Smooth muscle cell of the coronary artery (primary cell): ENCODE results near the gene SDF4. TPM values are rescaled to one million over a fixed set of nuclear protein-coding genes. Genes with fewer than 3 reads are reported as not detected.

Source experiments
- total RNA-seq: library from RNA; depleted of rRNA; stranded (reverse); fragments of >200 nt; gene quantifications from 2 replicates; pipeline ENCODE4 v1.2.3, GENCODE V29; 2014; ENCODE audit warnings: low replicate concordance

Gene SDF4
- 100 and 148 TPM in 2 replicates for total RNA-seq

GRCh38 chr1:1231400-1232207, at the start of gene SDF4:
SDF4 (minus strand) TSS chr1:1232001; CDS start chr1:1228772, 3,229 bp downstream.

GRCh38 chr1:1273512-1274298, 41.9 kb upstream of the SDF4 start, which contains the start of gene UBE2J2:
UBE2J2 (minus strand) TSS chr1:1273854; CDS start chr1:1267992, 5,862 bp downstream.

GRCh38 chr1:1246577-1247340, 15.0 kb upstream of the SDF4 start, which contains the start of gene C1QTNF12:
C1QTNF12 (minus strand) TSS chr1:1246722; CDS start chr1:1246690, 32 bp downstream.

GRCh38 chr1:1232208-1232795, 501 bp upstream of the SDF4 start, which contains the start of gene B3GALT6:
B3GALT6 (plus strand) TSS chr1:1232237; CDS start chr1:1232279, 42 bp downstream.

GRCh38 chr1:1213345-1214265, 18.2 kb downstream of the SDF4 start, which contains the start of gene TNFRSF4:
TNFRSF4 (minus strand) TSS chr1:1214153; CDS start chr1:1214127, 26 bp downstream.

GRCh38 chr1:1206376-1206965, 25.3 kb downstream of the SDF4 start, which contains the start of gene TNFRSF18:
TNFRSF18 (minus strand) TSS chr1:1206592; CDS start chr1:1206571, 21 bp downstream.

GRCh38 chr1:1173793-1174415, 57.9 kb downstream of the SDF4 start, which contains the start of gene TTLL10:
TTLL10 (plus strand) TSS chr1:1173880; CDS start chr1:1179216, 5,336 bp downstream.

Other genes with a start within 250 kb of the SDF4 start
- gene PERM1, start 249.9 kb downstream of the SDF4 start, total RNA-seq: 0.12 and 0.15 TPM in 2 replicates
- gene HES4, start 231.9 kb downstream of the SDF4 start, total RNA-seq: 1.9 and 19.8 TPM in 2 replicates
- 41.5 and 138 TPM in 2 replicates for gene ISG15, start 218.5 kb downstream of the SDF4 start, total RNA-seq
- 27.4 and 48.4 TPM in 2 replicates for gene AGRN, start 211.9 kb downstream of the SDF4 start, total RNA-seq
- gene RNF223, start 157.7 kb downstream of the SDF4 start, total RNA-seq: not detected in 2 replicates
- 2.1 and 3.7 TPM in 2 replicates for gene C1orf159, start 115.9 kb downstream of the SDF4 start, total RNA-seq
- gene TTLL10, start 58.1 kb downstream of the SDF4 start, total RNA-seq: not detected in 2 replicates
- gene TNFRSF18, start 25.4 kb downstream of the SDF4 start, total RNA-seq: not detected in 2 replicates
- gene TNFRSF4, start 17.8 kb downstream of the SDF4 start, total RNA-seq: not detected in 2 replicates
- 9.9 and 24.7 TPM in 2 replicates for gene B3GALT6, start 236 bp upstream of the SDF4 start, total RNA-seq
- gene C1QTNF12, start 14.7 kb upstream of the SDF4 start, total RNA-seq: 0.35 and 0.53 TPM in 2 replicates
- gene UBE2J2, start 41.9 kb upstream of the SDF4 start, total RNA-seq: 9.9 and 30.1 TPM in 2 replicates
- 0.38 and 0.47 TPM in 2 replicates for gene SCNN1D, start 48.4 kb upstream of the SDF4 start, total RNA-seq
- gene ACAP3, start 75.9 kb upstream of the SDF4 start, total RNA-seq: 22.7 and 64.0 TPM in 2 replicates
- gene PUSL1, start 76.6 kb upstream of the SDF4 start, total RNA-seq: 4.7 and 14.8 TPM in 2 replicates
- 52.0 and 105 TPM in 2 replicates for gene INTS11, start 92.7 kb upstream of the SDF4 start, total RNA-seq
- 4.3 and 8.5 TPM in 2 replicates for gene CPTP, start 92.8 kb upstream of the SDF4 start, total RNA-seq
- gene TAS1R3, start 99.3 kb upstream of the SDF4 start, total RNA-seq: 0.15 and 0.35 TPM in 2 replicates
- gene DVL1, start 117.4 kb upstream of the SDF4 start, total RNA-seq: 72.2 and 104 TPM in 2 replicates
- gene MXRA8, start 126.6 kb upstream of the SDF4 start, total RNA-seq: 200 and 222 TPM in 2 replicates
- gene AURKAIP1, start 143.2 kb upstream of the SDF4 start, total RNA-seq: 51.0 and 109 TPM in 2 replicates
- 92.2 and 99.7 TPM in 2 replicates for gene CCNL2, start 167.3 kb upstream of the SDF4 start, total RNA-seq
- gene MRPL20, start 175.3 kb upstream of the SDF4 start, total RNA-seq: 59.4 and 118 TPM in 2 replicates
- gene ANKRD65, start 189.3 kb upstream of the SDF4 start, total RNA-seq: 0.23 TPM in 2 replicates
- 1.5 and 1.6 TPM in 2 replicates for gene VWA1, start 203.7 kb upstream of the SDF4 start, total RNA-seq
- gene ATAD3C, start 217.7 kb upstream of the SDF4 start, total RNA-seq: under 0.01 and 0.15 TPM in 2 replicates
- gene ATAD3B, start 239.8 kb upstream of the SDF4 start, total RNA-seq: 15.9 and 18.1 TPM in 2 replicates